Measurements from ENCODE around the gene MMP1.
"Not testable (repeated sequence)": the region's sequence is repeated elsewhere in the genome, so short reads cannot be mapped to it uniquely, and the experiment has no call there.

DNA sequence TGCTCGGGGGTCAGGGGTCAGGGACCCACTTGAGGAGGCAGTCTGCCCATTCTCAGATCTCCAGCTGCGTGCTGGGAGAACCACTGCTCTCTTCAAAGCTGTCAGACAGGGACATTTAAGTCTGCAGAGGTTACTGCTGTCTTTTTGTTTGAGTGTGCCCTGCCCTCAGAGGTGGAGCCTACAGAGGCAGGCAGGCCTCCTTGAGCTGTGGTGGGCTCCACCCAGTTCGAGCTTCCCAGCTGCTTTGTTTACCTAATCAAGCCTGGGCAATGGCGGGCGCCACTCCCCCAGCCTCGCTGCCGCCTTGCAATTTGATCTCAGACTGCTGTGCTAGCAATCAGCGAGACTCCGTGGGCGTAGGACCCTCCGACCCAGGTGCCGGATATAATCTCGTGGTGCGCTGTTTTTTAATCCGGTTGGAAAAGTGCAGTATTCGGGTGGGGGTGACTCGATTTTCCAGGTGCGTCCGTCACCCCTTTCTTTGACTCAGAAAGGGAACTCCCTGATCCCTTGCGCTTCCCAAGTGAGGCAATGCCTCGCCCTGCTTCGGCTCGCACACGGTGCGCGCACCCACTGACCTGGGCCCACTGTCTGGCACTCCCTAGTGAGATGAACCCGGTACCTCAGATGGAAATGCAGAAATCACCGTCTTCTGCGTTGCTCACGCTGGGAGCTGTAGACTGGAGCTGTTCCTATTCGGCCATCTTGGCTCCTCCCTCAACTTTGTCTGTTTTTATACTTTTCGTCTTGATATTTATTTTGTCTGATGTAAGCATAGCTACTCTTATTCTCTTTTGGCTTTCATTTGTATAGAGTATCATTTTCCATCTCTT lies 51.0 kb downstream of the MMP1 start:
- TF ChIP-seq, protein P1, sequence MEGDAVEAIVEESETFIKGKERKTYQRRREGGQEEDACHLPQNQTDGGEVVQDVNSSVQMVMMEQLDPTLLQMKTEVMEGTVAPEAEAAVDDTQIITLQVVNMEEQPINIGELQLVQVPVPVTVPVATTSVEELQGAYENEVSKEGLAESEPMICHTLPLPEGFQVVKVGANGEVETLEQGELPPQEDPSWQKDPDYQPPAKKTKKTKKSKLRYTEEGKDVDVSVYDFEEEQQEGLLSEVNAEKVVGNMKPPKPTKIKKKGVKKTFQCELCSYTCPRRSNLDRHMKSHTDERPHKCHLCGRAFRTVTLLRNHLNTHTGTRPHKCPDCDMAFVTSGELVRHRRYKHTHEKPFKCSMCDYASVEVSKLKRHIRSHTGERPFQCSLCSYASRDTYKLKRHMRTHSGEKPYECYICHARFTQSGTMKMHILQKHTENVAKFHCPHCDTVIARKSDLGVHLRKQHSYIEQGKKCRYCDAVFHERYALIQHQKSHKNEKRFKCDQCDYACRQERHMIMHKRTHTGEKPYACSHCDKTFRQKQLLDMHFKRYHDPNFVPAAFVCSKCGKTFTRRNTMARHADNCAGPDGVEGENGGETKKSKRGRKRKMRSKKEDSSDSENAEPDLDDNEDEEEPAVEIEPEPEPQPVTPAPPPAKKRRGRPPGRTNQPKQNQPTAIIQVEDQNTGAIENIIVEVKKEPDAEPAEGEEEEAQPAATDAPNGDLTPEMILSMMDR (IDR thresholded peaks at IDR 0.05; ENCODE audit: low read length), result not testable (repeated sequence)
- TF ChIP-seq EZH2 (IDR thresholded peaks at IDR 0.05; ENCODE audit: borderline replicate concordance, low read length), result not testable (repeated sequence)

Measured in OCI-LY1 (cell line).